Measurements from ENCODE around the gene PPP1R16B.
"Not testable (repeated sequence)": the region's sequence is repeated elsewhere in the genome, so short reads cannot be mapped to it uniquely, and the experiment has no call there.

Gene PPP1R16B

DNA sequence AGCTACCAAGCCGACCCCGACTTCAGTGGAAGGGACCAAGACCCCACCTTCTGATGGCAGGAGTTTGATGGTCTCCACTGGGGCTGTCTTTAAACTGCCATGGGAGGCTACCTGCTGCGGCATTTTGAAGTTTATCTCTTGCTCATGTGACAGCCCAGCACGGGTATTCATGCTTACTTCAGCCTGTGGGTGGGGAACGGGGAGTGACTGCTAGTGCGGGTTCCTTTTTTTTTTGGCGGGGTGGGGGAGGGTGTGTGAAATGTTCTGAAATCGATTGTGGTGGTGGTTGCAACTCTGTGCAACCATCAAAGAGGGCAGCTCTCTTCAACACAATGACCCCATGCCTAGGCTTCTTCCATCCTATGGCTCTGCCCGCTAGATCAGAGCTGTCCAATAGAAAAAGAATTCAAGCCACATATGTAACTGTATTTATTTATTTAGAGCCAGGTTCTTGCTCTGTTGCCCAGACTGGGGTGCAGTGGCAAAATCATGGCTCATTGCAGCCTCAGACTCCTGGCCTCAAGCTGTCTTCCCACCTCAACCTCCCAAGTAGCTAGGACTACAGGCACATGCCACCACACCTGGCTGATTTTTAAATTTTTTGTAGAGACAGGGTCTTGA is 53.7 kb downstream of the PPP1R16B start:
- Mint-ChIP-seq H3K27me3 (no peaks in the 10 kb centered on the region), H3K36me3 (peaks cover 27% of the 10 kb centered on the region), H3K27ac (peak overlapping the region; percentile 78), H3K9me3 (no peaks in the 10 kb centered on the region), H3K4me3 (no peak overlapping the region), H3K4me1 (peaks cover 84% of the 10 kb centered on the region)
- DNase-seq: peak; percentile 29
- CTCF ChIA-PET: interaction anchor here (1.1 to 2.7 kb wide), 5 partner anchors 9 to 62 kb away, joined by 3 to 10 read pairs (median 3); partner anchors contain the start of gene PPP1R16B

GRCh38 chr20:38859857-38860256 is 54.4 kb downstream of the PPP1R16B start:
- H3K36me3 Mint-ChIP-seq: peaks cover 23% of the 10 kb centered on the region
- CTCF ChIA-PET: interaction anchor here (0.6 to 2.7 kb wide), 3 partner anchors 13 to 103 kb away, joined by 3 to 10 read pairs (median 4); partner anchors contain the start of gene PPP1R16B
- not testable (repeated sequence) for H3K4me3 Mint-ChIP-seq, DNase-seq, H3K9me3 Mint-ChIP-seq, H3K27ac Mint-ChIP-seq, H3K27me3 Mint-ChIP-seq
- peaks cover 78% of the 10 kb centered on the region for H3K4me1 Mint-ChIP-seq

GRCh38 chr20:38861071-38861401 is 55.5 kb downstream of the PPP1R16B start:
- peaks cover 21% of the 10 kb centered on the region for H3K36me3 Mint-ChIP-seq
- no peaks in the 10 kb centered on the region for H3K27me3 Mint-ChIP-seq
- peak overlapping the region; percentile 52 for H3K27ac Mint-ChIP-seq
- no peaks in the 10 kb centered on the region for H3K9me3 Mint-ChIP-seq
- peaks cover 67% of the 10 kb centered on the region for H3K4me1 Mint-ChIP-seq
- H3K4me3 Mint-ChIP-seq: no peak overlapping the region
- CTCF ChIA-PET: interaction anchor here (1.3 to 2.7 kb wide), 3 partner anchors 13 to 55 kb away, joined by 4 to 10 read pairs (median 4); partner anchors contain the start of gene PPP1R16B
- no peak for DNase-seq

DNA sequence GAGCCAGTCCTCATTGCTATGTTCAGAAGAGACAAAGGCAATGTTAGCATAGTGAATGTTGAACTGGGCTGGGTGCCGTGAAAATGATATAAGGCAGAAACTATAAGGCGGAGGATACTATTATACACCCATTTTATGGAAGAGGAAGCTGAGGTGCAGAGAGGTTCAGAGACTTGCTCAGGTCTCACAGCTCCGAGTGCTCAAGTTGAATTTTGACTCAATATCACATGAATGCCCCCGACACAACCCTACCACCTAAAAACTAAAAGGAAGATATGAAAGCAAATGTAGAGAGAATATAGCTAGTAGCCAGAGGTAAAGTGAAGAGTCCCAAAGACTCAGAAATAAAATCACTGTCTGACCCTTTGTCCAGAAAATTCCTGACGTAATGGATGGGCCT is 56.7 kb downstream of the PPP1R16B start:
- Mint-ChIP-seq H3K27me3 (no peaks in the 10 kb centered on the region), H3K4me1 (peaks cover 58% of the 10 kb centered on the region), H3K9me3 (no peaks in the 10 kb centered on the region), H3K27ac (peak overlapping the region; percentile 64), H3K4me3 (no peak overlapping the region), H3K36me3 (peaks cover 19% of the 10 kb centered on the region)
- no peak for DNase-seq
- CTCF ChIA-PET: interaction anchor here (0.7 to 1.2 kb wide), 3 partner anchors 8 to 10 kb away, joined by 3 read pairs; no protein-coding TSS in a partner anchor

- peak; percentile 37 for DNase-seq
- H3K27ac Mint-ChIP-seq: peak overlapping the region; percentile 64
- H3K4me3 Mint-ChIP-seq: no peak overlapping the region
- peaks cover 16% of the 10 kb centered on the region for H3K36me3 Mint-ChIP-seq
- H3K4me1 Mint-ChIP-seq: peaks cover 54% of the 10 kb centered on the region
- CTCF ChIA-PET: interaction anchor here (0.9 to 1.2 kb wide), 2 partner anchors 7 to 9 kb away, joined by 3 read pairs; no protein-coding TSS in a partner anchor
- no peaks in the 10 kb centered on the region for H3K27me3 Mint-ChIP-seq
- H3K9me3 Mint-ChIP-seq: no peaks in the 10 kb centered on the region
These were observed 57.7 kb downstream of the PPP1R16B start for GRCh38 chr20:38863024-38863851.

DNA sequence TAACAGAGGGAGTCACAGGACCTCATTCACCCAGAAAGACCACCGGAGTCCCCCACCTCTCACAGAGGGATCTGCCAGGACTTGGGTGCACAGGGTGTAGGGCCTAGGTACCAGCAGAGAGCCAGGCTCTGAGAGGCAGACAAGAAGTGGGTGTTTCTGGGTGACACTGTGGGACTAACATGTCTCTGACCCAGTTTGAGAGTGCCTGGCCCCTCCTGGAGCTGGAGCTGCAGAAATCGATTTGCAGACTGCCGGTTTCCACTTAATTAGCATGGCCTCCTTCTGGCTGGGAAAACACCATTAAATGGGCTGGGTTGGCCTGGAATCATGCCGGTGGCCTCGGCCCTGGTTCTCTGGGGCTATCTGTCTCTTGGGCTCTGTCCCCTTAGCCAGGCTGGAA is 59.2 kb downstream of the PPP1R16B start:
- no peak for DNase-seq
- peaks cover 16% of the 10 kb centered on the region for H3K36me3 Mint-ChIP-seq
- no peaks in the 10 kb centered on the region for H3K27me3 Mint-ChIP-seq
- CTCF ChIA-PET: no interaction called here
- H3K4me1 Mint-ChIP-seq: peaks cover 47% of the 10 kb centered on the region
- no peaks in the 10 kb centered on the region for H3K9me3 Mint-ChIP-seq
- H3K27ac Mint-ChIP-seq: no peak overlapping the region
- no peak overlapping the region for H3K4me3 Mint-ChIP-seq

GRCh38 chr20:38866265-38867061 is 61.0 kb downstream of the PPP1R16B start:
- peaks cover 53% of the 10 kb centered on the region for H3K4me1 Mint-ChIP-seq

GRCh38 chr20:38867062-38867359 is 61.5 kb downstream of the PPP1R16B start:
- Mint-ChIP-seq H3K9me3 (no peaks in the 10 kb centered on the region), H3K36me3 (peaks cover 26% of the 10 kb centered on the region), H3K4me1 (peaks cover 55% of the 10 kb centered on the region), H3K27ac (no peak overlapping the region), H3K4me3 (no peak overlapping the region), H3K27me3 (no peaks in the 10 kb centered on the region)
- CTCF ChIA-PET: no interaction called here
- DNase-seq: no peak

More at GRCh38 chr20:38866265-38867061, 61.0 kb downstream of the PPP1R16B start:
- Mint-ChIP-seq H3K4me3 (no peak overlapping the region), H3K9me3 (no peaks in the 10 kb centered on the region), H3K27ac (no peak overlapping the region), H3K36me3 (peaks cover 25% of the 10 kb centered on the region), H3K27me3 (no peaks in the 10 kb centered on the region)
- CTCF ChIA-PET: no interaction called here
- no peak for DNase-seq

DNA sequence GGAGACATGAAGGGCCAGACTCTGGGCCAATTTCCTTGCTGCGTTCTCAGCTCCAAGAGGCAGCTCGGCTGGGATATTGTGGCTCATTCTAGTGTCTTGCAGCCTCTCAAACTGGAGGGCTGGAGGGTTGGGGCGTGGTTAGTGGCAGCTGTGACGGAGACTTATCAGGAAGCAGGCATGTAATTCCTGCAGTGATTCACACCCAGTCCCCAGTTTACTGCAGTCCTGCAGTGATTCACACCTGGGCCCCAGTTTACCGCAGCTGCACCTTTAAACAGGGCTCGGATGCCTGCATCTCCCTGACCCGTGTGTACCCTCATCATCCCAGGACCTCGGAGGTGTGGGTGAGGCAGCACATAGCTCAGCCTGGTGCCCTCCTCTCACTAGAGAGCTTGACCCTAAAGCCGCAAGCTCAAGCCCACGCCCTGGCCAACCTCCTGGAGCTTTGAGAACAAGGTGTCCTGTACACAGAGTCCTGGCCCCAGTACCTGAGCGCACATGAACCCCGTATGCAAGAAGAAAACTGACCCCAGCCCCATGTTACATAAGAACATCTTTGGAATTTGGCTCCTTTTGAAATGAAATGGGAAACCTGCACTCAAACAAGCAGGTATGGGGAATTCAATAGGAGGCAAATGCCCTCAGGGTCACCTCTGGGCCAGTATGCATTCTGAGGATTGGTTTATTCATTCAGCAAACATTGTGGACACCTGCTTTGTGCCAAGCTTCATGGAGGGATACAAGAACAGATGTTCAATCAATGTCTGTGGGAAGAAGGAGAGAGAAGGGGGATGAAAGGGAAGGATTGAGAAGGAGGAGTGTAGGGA is 65.4 kb downstream of the PPP1R16B start:
- Mint-ChIP-seq H3K4me3 (no peak overlapping the region), H3K9me3 (no peaks in the 10 kb centered on the region), H3K4me1 (peaks cover 73% of the 10 kb centered on the region), H3K36me3 (peaks cover 35% of the 10 kb centered on the region), H3K27me3 (no peaks in the 10 kb centered on the region), H3K27ac (peak overlapping the region; percentile 49)
- CTCF ChIA-PET: interaction anchor here (0.5 to 1.6 kb wide), 3 partner anchors 9 to 132 kb away, joined by 3 to 6 read pairs (median 3); no protein-coding TSS in a partner anchor
- no peak for DNase-seq

DNA sequence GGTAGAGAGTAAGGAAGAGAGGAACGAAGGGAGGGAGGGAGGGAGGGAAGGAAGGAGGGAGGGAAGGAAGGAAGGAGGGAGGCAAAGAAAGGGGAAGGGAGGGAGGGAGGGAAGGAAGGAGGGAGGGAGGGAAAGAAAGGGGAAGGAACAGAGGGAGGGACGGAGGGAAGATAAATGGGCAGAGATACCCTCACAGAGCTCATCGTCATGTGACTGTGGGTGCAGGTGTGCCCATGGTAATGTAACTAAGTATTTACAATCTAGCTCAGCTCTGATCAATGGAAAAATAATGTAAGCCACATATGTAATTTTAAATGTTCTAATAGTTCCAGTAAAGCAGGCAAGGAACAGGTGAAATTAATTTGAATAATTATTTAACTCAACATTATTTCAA is 66.1 kb downstream of the PPP1R16B start:
- Mint-ChIP-seq H3K4me3 (no peak overlapping the region), H3K36me3 (peaks cover 35% of the 10 kb centered on the region), H3K27me3 (no peaks in the 10 kb centered on the region), H3K27ac (no peak overlapping the region), H3K9me3 (no peaks in the 10 kb centered on the region), H3K4me1 (peaks cover 79% of the 10 kb centered on the region)
- no peak for DNase-seq
- CTCF ChIA-PET: interaction anchor here (1.1 to 1.6 kb wide), 2 partner anchors 9 to 21 kb away, joined by 3 to 6 read pairs; no protein-coding TSS in a partner anchor

DNA sequence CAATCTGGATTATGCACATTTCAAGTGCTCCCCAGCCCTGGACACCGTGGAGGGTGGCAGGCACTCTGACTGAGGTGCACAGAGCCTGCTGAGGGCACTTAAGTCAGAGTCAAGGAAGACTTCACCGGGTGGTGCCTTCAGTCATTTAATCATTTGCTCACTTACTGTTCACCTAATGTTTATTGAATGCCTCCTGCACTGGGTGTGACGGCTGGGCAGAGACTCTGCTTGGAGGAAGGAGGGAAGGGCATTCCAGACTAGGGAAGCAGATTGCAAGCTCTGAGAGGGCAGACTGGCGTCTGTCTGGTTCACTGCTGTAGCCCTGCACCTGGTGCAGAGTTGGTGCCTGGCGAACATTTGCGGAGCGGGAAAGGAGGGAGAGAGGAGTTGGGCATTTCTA is 66.5 kb downstream of the PPP1R16B start:
- no peak for DNase-seq
- H3K27me3 Mint-ChIP-seq: no peaks in the 10 kb centered on the region
- peak overlapping the region; percentile 64 for H3K4me3 Mint-ChIP-seq
- H3K4me1 Mint-ChIP-seq: peaks cover 83% of the 10 kb centered on the region
- H3K27ac Mint-ChIP-seq: peak overlapping the region; percentile 93
- H3K9me3 Mint-ChIP-seq: no peaks in the 10 kb centered on the region
- peaks cover 32% of the 10 kb centered on the region for H3K36me3 Mint-ChIP-seq
- CTCF ChIA-PET: interaction anchor here (1.1 to 1.6 kb wide), 3 partner anchors 9 to 21 kb away, joined by 3 to 6 read pairs (median 3); no protein-coding TSS in a partner anchor

- H3K4me1 Mint-ChIP-seq: peaks cover 85% of the 10 kb centered on the region
These were observed 67.1 kb downstream of the PPP1R16B start for GRCh38 chr20:38872491-38873049.

GRCh38 chr20:38873050-38873581 is 67.6 kb downstream of the PPP1R16B start:
- H3K27ac Mint-ChIP-seq: peak overlapping the region; percentile 93
- CTCF ChIA-PET: interaction anchor here (0.6 to 2.1 kb wide), 5 partner anchors 14 to 30 kb away, joined by 3 to 5 read pairs (median 3); no protein-coding TSS in a partner anchor
- H3K36me3 Mint-ChIP-seq: peaks cover 32% of the 10 kb centered on the region
- peak; percentile 72 for DNase-seq
- peaks cover 85% of the 10 kb centered on the region for H3K4me1 Mint-ChIP-seq
- no peaks in the 10 kb centered on the region for H3K9me3 Mint-ChIP-seq
- H3K27me3 Mint-ChIP-seq: no peaks in the 10 kb centered on the region
- H3K4me3 Mint-ChIP-seq: peak overlapping the region; percentile 64

More at GRCh38 chr20:38872491-38873049, 67.1 kb downstream of the PPP1R16B start:
- no peaks in the 10 kb centered on the region for H3K9me3 Mint-ChIP-seq
- no peaks in the 10 kb centered on the region for H3K27me3 Mint-ChIP-seq
- H3K36me3 Mint-ChIP-seq: peaks cover 30% of the 10 kb centered on the region
- peak overlapping the region; percentile 93 for H3K27ac Mint-ChIP-seq
- DNase-seq: no peak
- CTCF ChIA-PET: interaction anchor here (0.5 to 2.1 kb wide), 7 partner anchors 10 to 30 kb away, joined by 3 to 5 read pairs (median 3); no protein-coding TSS in a partner anchor
- H3K4me3 Mint-ChIP-seq: peak overlapping the region; percentile 64
